Sigmoid colon (tissue), 7 donors: ENCODE results near the gene LPGAT1. TPM values are rescaled to one million over a fixed set of nuclear protein-coding genes. Genes with fewer than 3 reads are reported as not detected.

ENCODE experiments used
- DNase-seq: peaks from one replicate; pipeline ENCODE4 v3.0.0-alpha.2; 2019
- H3K27ac ChIP-seq, 4 donors: fragments of 200-600 bp; sonication (generic); one replicate each; pipeline ENCODE4 v1.5.1; 2016 to 2019; ENCODE audit warnings: mild to moderate bottlenecking in 1 of 4
- H3K27me3 ChIP-seq, 3 donors: fragments of 200-600 bp; sonication (generic); one replicate each; pipeline ENCODE4 v1.5.1; 2019; ENCODE audit warnings: mild to moderate bottlenecking in 1 of 3
- H3K36me3 ChIP-seq, 4 donors: fragments of 200-600 bp; sonication (generic); one replicate each; pipeline ENCODE4 v1.5.1; 2016 to 2019
- H3K4me1 ChIP-seq, 4 donors: fragments of 200-600 bp; sonication (generic); one replicate each; pipeline ENCODE4 v1.5.1; 2017 to 2019
- H3K4me3 ChIP-seq, 4 donors: fragments of 200-600 bp; sonication (generic); one replicate each; pipeline ENCODE4 v1.5.1; 2017 to 2019; ENCODE audit warnings: mild to moderate bottlenecking in 2 of 4, moderate library complexity in 1 of 4
- H3K9me3 ChIP-seq, 4 donors: fragments of 200-600 bp in 3 of 4; sonication (generic) in 3 of 4; one replicate each; pipeline versions ENCODE4 v1.5.1 to v1.6.1; 2013 to 2019
- CTCF ChIP-seq, 4 experiments: fragments of 450-650 bp in 3 of 4; fragments of 200-600 bp in 1 of 4; IDR thresholded peaks; one replicate each; pipeline ENCODE4 v1.5.1; 2016 to 2019; ENCODE audit warnings: antibody characterized with exemption in 4 of 4, mild to moderate bottlenecking in 3 of 4, moderate library complexity in 2 of 4
- EP300 ChIP-seq, 4 donors: sonication (generic); formaldehyde crosslinking; IDR thresholded peaks; one replicate each; pipeline ENCODE4 v1.6.1; 2017; ENCODE audit warnings: antibody characterized with exemption in 4 of 4
- POLR2A ChIP-seq, 2 donors: fragments of 450-650 bp; IDR thresholded peaks; one replicate each; pipeline ENCODE4 v1.6.1; 2016; ENCODE audit warnings: antibody characterized with exemption in 2 of 2, mild to moderate bottlenecking in 2 of 2, moderate library complexity in 2 of 2
- POLR2AphosphoS5 ChIP-seq, 4 donors: sonication (generic); formaldehyde crosslinking; IDR thresholded peaks; one replicate each; pipeline ENCODE4 v1.6.1; 2017; ENCODE audit warnings: antibody characterized with exemption in 4 of 4
- WGBS, 2 donors: extraction: QIAGEN DNeasy Blood & Tissue Kit; methylation state at CpG; one replicate each; pipeline ENCODE4 v1.1.7; 2013; 5-methylcytosine and 5-hydroxymethylcytosine counted together
- intact Hi-C: fragments of 100-400 bp; cut with DNase I; formaldehyde crosslinking; loops from one replicate; pipeline ENCODE4 v1.15.1; 2023
- polyA plus RNA-seq, 3 donors: library from polyadenylated mRNA; stranded (reverse); fragments of 200-250 nt; gene quantifications; one replicate each; pipeline ENCODE4 v1.2.3, GENCODE V29; 2013
- total RNA-seq, 4 donors: library from RNA; depleted of rRNA; stranded (reverse); fragments of >200 nt; gene quantifications; one replicate each; pipeline ENCODE4 v1.1.0, GENCODE V29; 2016
- donor health status: healthy with polysubstance abuse.
- donor health status: Bipolar disorder and iron deficiency.
- donor health status: healthy.

The LPGAT1 gene
- total and polyA plus RNA-seq, 7 donors, result 2.5 to 46.7 (median 26.8) TPM

GRCh38 chr1:211739671-211740411, 90.7 kb downstream of the LPGAT1 start:
- 48 to 63% methylated on average over 6 of the region's 6 CpGs for WGBS, 2 donors

GRCh38 chr1:211738691-211739301, 91.8 kb downstream of the LPGAT1 start:
- H3K27me3 ChIP-seq, result no peaks in the 10 kb centered on the region
- no peak overlapping the region for H3K27ac ChIP-seq
- no peak overlapping the region for H3K4me3 ChIP-seq
- no peak for DNase-seq
- intact Hi-C loops, result no loop called here
- WGBS, 2 donors, result 57 to 68% methylated on average over 2 of the region's 2 CpGs
- H3K9me3 ChIP-seq, result no peaks in the 10 kb centered on the region
- peaks cover 0 to 4% (median 0%) of the 10 kb centered on the region in 4 donors for H3K4me1 ChIP-seq
- H3K36me3 ChIP-seq, result no peaks in the 10 kb centered on the region
- TF ChIP-seq CTCF (IDR thresholded peaks at IDR 0.05) (no peak), POLR2A (IDR thresholded peaks at IDR 0.05) (no peak), POLR2AphosphoS5 (IDR thresholded peaks at IDR 0.05) (no peak), EP300 (IDR thresholded peaks at IDR 0.05) (no peak)

More at GRCh38 chr1:211739671-211740411, 90.7 kb downstream of the LPGAT1 start:
- no peak for DNase-seq
- Histone ChIP-seq H3K36me3 (no peaks in the 10 kb centered on the region), H3K9me3 (no peaks in the 10 kb centered on the region), H3K27ac (no peak overlapping the region), H3K4me1 (peaks cover 0 to 4% (median 0%) of the 10 kb centered on the region in 4 donors), H3K27me3 (no peaks in the 10 kb centered on the region), H3K4me3 (no peak overlapping the region)
- TF ChIP-seq EP300 (IDR thresholded peaks at IDR 0.05), result no peak
- no peak for TF ChIP-seq POLR2AphosphoS5 (IDR thresholded peaks at IDR 0.05)
- TF ChIP-seq POLR2A (IDR thresholded peaks at IDR 0.05), result no peak
- TF ChIP-seq CTCF (IDR thresholded peaks at IDR 0.05), result no peak
- intact Hi-C loops, result no loop called here

GRCh38 chr1:211738096-211738690, 92.4 kb downstream of the LPGAT1 start:
- Histone ChIP-seq H3K4me1 (peaks cover 0 to 4% (median 0%) of the 10 kb centered on the region in 4 donors), H3K9me3 (no peaks in the 10 kb centered on the region), H3K27ac (no peak overlapping the region), H3K27me3 (no peaks in the 10 kb centered on the region), H3K36me3 (no peaks in the 10 kb centered on the region), H3K4me3 (no peak overlapping the region)
- WGBS, 2 donors, result 69 to 77% methylated on average over 9 of the region's 9 CpGs
- intact Hi-C loops, result no loop called here
- no peak for TF ChIP-seq EP300 (IDR thresholded peaks at IDR 0.05)
- no peak for TF ChIP-seq POLR2A (IDR thresholded peaks at IDR 0.05)
- no peak for TF ChIP-seq CTCF (IDR thresholded peaks at IDR 0.05)
- TF ChIP-seq POLR2AphosphoS5 (IDR thresholded peaks at IDR 0.05), result no peak
- DNase-seq, result no peak

- H3K9me3 ChIP-seq, result no peaks in the 10 kb centered on the region
- no peak for TF ChIP-seq POLR2AphosphoS5 (IDR thresholded peaks at IDR 0.05)
- no peak for TF ChIP-seq CTCF (IDR thresholded peaks at IDR 0.05)
- no peak for TF ChIP-seq EP300 (IDR thresholded peaks at IDR 0.05)
- no peak for TF ChIP-seq POLR2A (IDR thresholded peaks at IDR 0.05)
- H3K27ac ChIP-seq, result no peak overlapping the region
- H3K4me3 ChIP-seq, result no peak overlapping the region
- WGBS, 2 donors, result 90 to 92% methylated on average over 15 of the region's 15 CpGs
- peaks cover 0 to 4% (median 0%) of the 10 kb centered on the region in 4 donors for H3K4me1 ChIP-seq
- H3K36me3 ChIP-seq, result no peaks in the 10 kb centered on the region
- H3K27me3 ChIP-seq, result no peaks in the 10 kb centered on the region
- intact Hi-C loops, result no loop called here
- DNase-seq, result no peak
Measured at GRCh38 chr1:211737115-211738035, 93.2 kb downstream of the LPGAT1 start.
